Erythroblast (primary cell): ENCODE results near the gene SMAD6.

Source experiments
- GATA1 ChIP-seq: IDR thresholded peaks from 2 replicates; pipeline ENCODE4 v1.6.1; 2011; ENCODE audit warnings: low read depth, mild to moderate bottlenecking, control low read depth, low read length, moderate library complexity
- POLR2A ChIP-seq: IDR thresholded peaks from 2 replicates; pipeline ENCODE4 v1.6.1; 2011; ENCODE audit warnings: mild to moderate bottlenecking, low read length

GRCh38 chr15:66766282-66767230 lies 64.5 kb downstream of the SMAD6 start:
- TF ChIP-seq POLR2A (no peak), GATA1 (no peak)
